Endothelial cell of umbilical vein (primary cell): ENCODE data around the gene VRTN.

Experiments used
- CTCF ChIP-seq, 2 donors: IDR thresholded peaks; 1 replicate in 1 of 2; 2 replicates in 1 of 2; pipeline ENCODE4 v1.5.1; 2011; ENCODE audit warnings: low read length in 2 of 2, mild to moderate bottlenecking in 2 of 2, moderate library complexity in 2 of 2, control low read depth in 1 of 2, inconsistent platforms in 1 of 2, low read depth in 1 of 2; ENCODE audit not compliant: insufficient read depth in 1 of 2; ENCODE audit errors: extremely low read depth in 1 of 2
- JUN ChIP-seq: IDR thresholded peaks from 2 replicates; pipeline ENCODE4 v1.6.1; 2011; ENCODE audit warnings: borderline replicate concordance, low read depth; ENCODE audit not compliant: insufficient read length, insufficient read depth
- POLR2A ChIP-seq: IDR thresholded peaks from 2 replicates; pipeline ENCODE4 v1.6.1; 2012; ENCODE audit warnings: low read depth, mild to moderate bottlenecking, control low read depth, low read length

GRCh38 chr14:74350211-74350927, 2.1 kb downstream of the VRTN start:
- no peak for TF ChIP-seq POLR2A
- no peak for TF ChIP-seq CTCF (IDR thresholded peaks at IDR 0.05; ENCODE audit: extremely low read depth in 1 of 2, insufficient read depth in 1 of 2, low read depth in 1 of 2, low read length in 2 of 2)
- no peak for TF ChIP-seq JUN
